Mesothelial cell of epicardium (in vitro differentiated cells): Measurements from ENCODE around the gene SRRM3. TPM values are rescaled to one million over a fixed set of nuclear protein-coding genes. Genes with fewer than 3 reads are reported as not detected.
"Not testable (repeated sequence)": the region's sequence is repeated elsewhere in the genome, so short reads cannot be mapped to it uniquely, and the experiment has no call there.

Experiments
- DNase-seq, 2 experiments: peaks; one replicate each; pipeline ENCODE4 v3.0.0; 2021; ENCODE audit warnings: low spot score in 2 of 2; ENCODE audit not compliant: unreplicated experiment in 2 of 2
- H3K27ac Mint-ChIP-seq: 2 replicates; pipeline ENCODE4 v1.8.0; 2021; ENCODE audit warnings: mixed read lengths
- H3K27me3 Mint-ChIP-seq: 2 replicates; pipeline ENCODE4 v1.8.0; 2021; ENCODE audit warnings: low read depth, mixed read lengths
- H3K36me3 Mint-ChIP-seq: 2 replicates; pipeline ENCODE4 v1.8.0; 2021; ENCODE audit warnings: mixed read lengths
- H3K4me1 Mint-ChIP-seq: 2 replicates; pipeline ENCODE4 v1.8.0; 2021; ENCODE audit warnings: mixed read lengths
- H3K4me3 Mint-ChIP-seq: 2 replicates; pipeline ENCODE4 v1.8.0; 2021; ENCODE audit warnings: mild to moderate bottlenecking, moderate library complexity, mixed read lengths
- H3K9me3 Mint-ChIP-seq: 2 replicates; pipeline ENCODE4 v1.8.0; 2021; ENCODE audit warnings: mixed read lengths
- total RNA-seq: library from RNA; stranded (reverse); gene quantifications from 3 replicates; pipeline ENCODE4 v1.2.1, GENCODE V29; 2021
- TF ChIP-seq, protein P1 (sequence below): fragments of 200-600 bp; sonication (generic); IDR thresholded peaks from one replicate; pipeline ENCODE4 v1.5.0; 2021; ENCODE audit warnings: antibody characterized with exemption; ENCODE audit not compliant: unreplicated experiment

The SRRM3 gene
- total RNA-seq, 1 donor from 2014 or later, result 6.9 TPM

DNA sequence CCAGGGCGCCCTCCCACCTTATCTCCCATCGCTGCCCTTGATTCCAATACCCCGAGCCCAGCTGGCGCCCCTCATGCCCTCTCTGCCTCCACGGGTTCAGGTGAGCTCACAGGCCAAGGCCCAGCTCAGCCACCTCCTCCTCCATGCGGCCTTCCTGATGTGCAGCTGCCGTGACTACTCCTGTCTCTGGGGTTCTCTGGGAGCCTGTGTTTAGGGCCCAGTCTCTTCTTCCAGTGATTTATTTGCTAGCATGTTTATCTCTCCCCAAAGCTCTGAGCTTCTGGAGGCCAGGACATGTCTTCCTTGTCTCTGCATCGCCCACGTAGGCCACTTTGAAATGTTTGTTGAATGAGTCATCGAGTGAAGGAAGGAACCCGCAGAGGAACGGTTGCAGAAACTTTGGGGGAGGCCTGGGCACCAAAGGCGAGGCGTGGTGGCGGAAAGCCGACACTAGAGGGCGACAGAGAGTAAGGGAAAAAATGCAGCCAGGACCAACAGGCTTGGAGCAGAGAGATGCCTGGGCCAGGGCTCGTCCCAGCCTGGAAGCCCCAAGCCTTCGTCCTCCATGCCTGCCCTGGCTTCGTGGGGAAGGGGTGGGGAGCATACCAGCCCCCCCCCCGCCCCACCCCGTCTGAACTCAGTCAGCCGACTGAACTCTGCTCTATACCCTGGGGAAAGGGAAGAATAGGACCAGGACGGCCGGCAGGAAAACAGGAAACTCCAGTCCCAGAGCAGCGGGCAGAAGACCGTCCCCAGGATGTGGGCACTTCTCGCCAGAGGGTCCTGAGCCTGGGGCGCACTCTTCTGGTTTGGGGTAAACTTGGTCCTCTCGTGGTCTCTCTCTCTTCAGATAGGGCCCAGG is 89.9 kb downstream of the SRRM3 start:
- H3K4me1 Mint-ChIP-seq, result peaks cover 42% of the 10 kb centered on the region
- no peaks in the 10 kb centered on the region for H3K9me3 Mint-ChIP-seq
- H3K36me3 Mint-ChIP-seq, result no peaks in the 10 kb centered on the region
- H3K27ac Mint-ChIP-seq, result peak overlapping the region; percentile 98
- peak; percentile 70 to 98 for DNase-seq
- H3K4me3 Mint-ChIP-seq, result peak overlapping the region; percentile 48
- TF ChIP-seq, protein P1, sequence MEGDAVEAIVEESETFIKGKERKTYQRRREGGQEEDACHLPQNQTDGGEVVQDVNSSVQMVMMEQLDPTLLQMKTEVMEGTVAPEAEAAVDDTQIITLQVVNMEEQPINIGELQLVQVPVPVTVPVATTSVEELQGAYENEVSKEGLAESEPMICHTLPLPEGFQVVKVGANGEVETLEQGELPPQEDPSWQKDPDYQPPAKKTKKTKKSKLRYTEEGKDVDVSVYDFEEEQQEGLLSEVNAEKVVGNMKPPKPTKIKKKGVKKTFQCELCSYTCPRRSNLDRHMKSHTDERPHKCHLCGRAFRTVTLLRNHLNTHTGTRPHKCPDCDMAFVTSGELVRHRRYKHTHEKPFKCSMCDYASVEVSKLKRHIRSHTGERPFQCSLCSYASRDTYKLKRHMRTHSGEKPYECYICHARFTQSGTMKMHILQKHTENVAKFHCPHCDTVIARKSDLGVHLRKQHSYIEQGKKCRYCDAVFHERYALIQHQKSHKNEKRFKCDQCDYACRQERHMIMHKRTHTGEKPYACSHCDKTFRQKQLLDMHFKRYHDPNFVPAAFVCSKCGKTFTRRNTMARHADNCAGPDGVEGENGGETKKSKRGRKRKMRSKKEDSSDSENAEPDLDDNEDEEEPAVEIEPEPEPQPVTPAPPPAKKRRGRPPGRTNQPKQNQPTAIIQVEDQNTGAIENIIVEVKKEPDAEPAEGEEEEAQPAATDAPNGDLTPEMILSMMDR, result peak; percentile 97
- H3K27me3 Mint-ChIP-seq, result no peaks in the 10 kb centered on the region

DNA sequence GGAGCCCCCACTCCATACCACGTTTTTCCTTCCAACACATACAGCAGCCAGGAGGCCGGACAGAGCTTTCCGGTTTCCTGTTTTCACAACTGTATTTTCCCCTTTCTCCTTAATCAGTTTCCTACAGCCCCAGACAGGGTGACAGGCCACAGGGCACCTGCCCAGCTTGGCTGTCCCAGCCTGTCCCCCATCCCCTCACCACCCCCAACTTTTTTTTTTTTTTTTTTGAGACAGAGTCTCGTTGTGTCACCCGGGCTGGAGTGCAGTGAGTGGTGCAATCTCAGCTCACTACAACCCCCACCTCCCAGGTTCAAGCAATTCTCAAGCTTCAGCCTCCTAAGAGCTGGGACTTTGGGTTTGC is 90.5 kb downstream of the SRRM3 start:
- no peaks in the 10 kb centered on the region for H3K9me3 Mint-ChIP-seq
- peaks cover 47% of the 10 kb centered on the region for H3K4me1 Mint-ChIP-seq
- DNase-seq, result no peak
- peak overlapping the region; percentile 48 for H3K4me3 Mint-ChIP-seq
- H3K36me3 Mint-ChIP-seq, result no peaks in the 10 kb centered on the region
- TF ChIP-seq, protein P1, result no peak
- no peaks in the 10 kb centered on the region for H3K27me3 Mint-ChIP-seq
- peak overlapping the region; percentile 98 for H3K27ac Mint-ChIP-seq

DNA sequence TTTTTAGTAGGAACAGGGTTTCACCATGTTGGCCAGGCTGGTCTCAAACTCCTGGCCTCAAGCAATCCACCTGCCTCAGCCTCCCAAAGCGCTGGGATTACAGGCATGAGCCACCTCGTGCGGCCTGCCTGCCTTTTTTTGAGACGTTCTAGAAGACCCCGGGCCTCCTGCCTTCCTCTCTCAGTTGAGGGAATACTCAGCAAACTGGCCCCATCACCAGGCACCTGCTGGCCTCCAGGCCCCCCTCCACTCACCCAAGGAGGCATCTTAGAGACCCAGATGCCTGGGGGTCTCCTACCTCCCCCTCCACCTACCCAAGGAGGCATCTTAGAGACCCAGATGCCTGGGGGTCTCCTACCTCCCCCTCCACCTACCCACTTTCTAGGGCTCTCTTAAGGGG is 91.2 kb downstream of the SRRM3 start:
- peak overlapping the region; percentile 92 for H3K27ac Mint-ChIP-seq

GRCh38 chr7:76293407-76293901 is 91.8 kb downstream of the SRRM3 start:
- no peaks in the 10 kb centered on the region for H3K27me3 Mint-ChIP-seq
- peak overlapping the region; percentile 92 for H3K27ac Mint-ChIP-seq
- H3K4me3 Mint-ChIP-seq, result no peak overlapping the region
- peaks cover 50% of the 10 kb centered on the region for H3K4me1 Mint-ChIP-seq
- DNase-seq, result no peak
- H3K36me3 Mint-ChIP-seq, result no peaks in the 10 kb centered on the region
- H3K9me3 Mint-ChIP-seq, result no peaks in the 10 kb centered on the region
- TF ChIP-seq, protein P1, result no peak

More for the DNA sequence above, 91.2 kb downstream of the SRRM3 start:
- H3K4me1 Mint-ChIP-seq, result peaks cover 50% of the 10 kb centered on the region
- not testable (repeated sequence) for H3K9me3 Mint-ChIP-seq, H3K27me3 Mint-ChIP-seq, H3K36me3 Mint-ChIP-seq, H3K4me3 Mint-ChIP-seq, DNase-seq

- H3K36me3 Mint-ChIP-seq, result no peaks in the 10 kb centered on the region
- no peaks in the 10 kb centered on the region for H3K27me3 Mint-ChIP-seq
- TF ChIP-seq, protein P1, result no peak
- H3K9me3 Mint-ChIP-seq, result no peaks in the 10 kb centered on the region
- DNase-seq, result peak; percentile 61 to 83
- peak overlapping the region; percentile 31 for H3K4me3 Mint-ChIP-seq
- peak overlapping the region; percentile 92 for H3K27ac Mint-ChIP-seq
- H3K4me1 Mint-ChIP-seq, result peaks cover 48% of the 10 kb centered on the region
These were observed 92.8 kb downstream of the SRRM3 start for GRCh38 chr7:76294344-76295024.
